Subcutaneous abdominal adipose tissue (tissue), 5 donors: ENCODE data around the gene SEMA7A.

Source experiments
- H3K27ac ChIP-seq: one replicate; pipeline ENCODE4 v1.7.0; 2013; ENCODE audit warnings: low read depth, mild to moderate bottlenecking, inconsistent platforms, low read length, moderate library complexity
- H3K27me3 ChIP-seq, 5 donors: one replicate each; pipeline ENCODE4 v1.7.0; 2013; ENCODE audit warnings: low read length in 5 of 5, inconsistent platforms in 1 of 5; ENCODE audit not compliant: control insufficient read depth in 5 of 5, insufficient read depth in 4 of 5
- H3K36me3 ChIP-seq, 5 donors: one replicate each; pipeline ENCODE4 v1.7.0; 2013; ENCODE audit warnings: low read length in 5 of 5; ENCODE audit not compliant: control insufficient read depth in 5 of 5, insufficient read depth in 5 of 5
- H3K4me1 ChIP-seq, 5 donors: one replicate each; pipeline ENCODE4 v1.7.0; 2013; ENCODE audit warnings: low read length in 5 of 5, mild to moderate bottlenecking in 3 of 5, moderate library complexity in 1 of 5; ENCODE audit not compliant: control insufficient read depth in 5 of 5, insufficient read depth in 5 of 5
- H3K4me3 ChIP-seq, 5 donors: one replicate each; pipeline ENCODE4 v1.7.0; 2013; ENCODE audit warnings: low read length in 5 of 5, low read depth in 1 of 5
- H3K9ac ChIP-seq, 5 donors: one replicate each; pipeline ENCODE4 v1.7.0; 2013; ENCODE audit warnings: low read length in 5 of 5, mild to moderate bottlenecking in 4 of 5, moderate library complexity in 3 of 5
- H3K9me3 ChIP-seq, 5 donors: one replicate each; pipeline ENCODE4 v1.7.0; 2013; ENCODE audit warnings: low read length in 5 of 5; ENCODE audit not compliant: control insufficient read depth in 5 of 5
- donor health status: healthy.
- donor health status: healthy.
- donor health status: healthy.
- donor health status: healthy.
- donor health status: healthy.

The SEMA7A gene

GRCh38 chr15:74376825-74377581, 56.8 kb downstream of the SEMA7A start:
- H3K4me1 ChIP-seq: peaks cover 2 to 19% (median 19%) of the 10 kb centered on the region in 5 donors

GRCh38 chr15:74376226-74376625, 57.5 kb downstream of the SEMA7A start:
- Histone ChIP-seq H3K4me3 (no peak overlapping the region), H3K36me3 (no peaks in the 10 kb centered on the region), H3K9me3 (no peaks in the 10 kb centered on the region)

More at GRCh38 chr15:74376825-74377581, 56.8 kb downstream of the SEMA7A start:
- Histone ChIP-seq H3K27me3 (peaks cover 0 to 5% (median 2%) of the 10 kb centered on the region in 5 donors), H3K4me3 (no peak overlapping the region), H3K27ac (no peak overlapping the region), H3K9me3 (no peaks in the 10 kb centered on the region), H3K36me3 (no peaks in the 10 kb centered on the region), H3K9ac (no peak overlapping the region)

GRCh38 chr15:74375303-74375693, 58.5 kb downstream of the SEMA7A start:
- Histone ChIP-seq H3K27me3 (no peaks in the 10 kb centered on the region), H3K4me3 (no peak overlapping the region), H3K9ac (no peak overlapping the region), H3K36me3 (no peaks in the 10 kb centered on the region), H3K27ac (no peak overlapping the region), H3K9me3 (no peaks in the 10 kb centered on the region), H3K4me1 (peaks cover 2 to 19% (median 19%) of the 10 kb centered on the region in 5 donors)

More at GRCh38 chr15:74376226-74376625, 57.5 kb downstream of the SEMA7A start:
- peak overlapping the region in 1 of 5 donors; percentile 28 for H3K9ac ChIP-seq
- H3K4me1 ChIP-seq: peaks cover 2 to 19% (median 19%) of the 10 kb centered on the region in 5 donors
- peaks cover 0 to 4% (median 0%) of the 10 kb centered on the region in 5 donors for H3K27me3 ChIP-seq
- H3K27ac ChIP-seq: no peak overlapping the region

- Histone ChIP-seq H3K27ac (no peak overlapping the region), H3K9ac (no peak overlapping the region), H3K9me3 (no peaks in the 10 kb centered on the region), H3K4me3 (peak overlapping the region in 4 of 5 donors; percentile 27 to 78 (median 52)), H3K36me3 (no peaks in the 10 kb centered on the region), H3K4me1 (peaks cover 2 to 19% (median 19%) of the 10 kb centered on the region in 5 donors), H3K27me3 (no peaks in the 10 kb centered on the region)
Measured at GRCh38 chr15:74374648-74375302, 59.0 kb downstream of the SEMA7A start.

- peak overlapping the region in 4 of 5 donors; percentile 15 to 73 (median 38) for H3K9ac ChIP-seq
- H3K4me3 ChIP-seq: peak overlapping the region; percentile 56 to 78 (median 66)
- no peak overlapping the region for H3K27ac ChIP-seq
- H3K4me1 ChIP-seq: peaks cover 2 to 24% (median 21%) of the 10 kb centered on the region in 5 donors
- no peaks in the 10 kb centered on the region for H3K27me3 ChIP-seq
- no peaks in the 10 kb centered on the region for H3K9me3 ChIP-seq
- no peaks in the 10 kb centered on the region for H3K36me3 ChIP-seq
Measured at GRCh38 chr15:74373731-74374647, 59.8 kb downstream of the SEMA7A start.

GRCh38 chr15:74373056-74373650, 60.6 kb downstream of the SEMA7A start:
- Histone ChIP-seq H3K9ac (no peak overlapping the region), H3K27ac (no peak overlapping the region)

GRCh38 chr15:74370471-74370870, 63.3 kb downstream of the SEMA7A start:
- H3K4me3 ChIP-seq: no peak overlapping the region
- no peaks in the 10 kb centered on the region for H3K9me3 ChIP-seq
- H3K27ac ChIP-seq: no peak overlapping the region
- no peak overlapping the region for H3K9ac ChIP-seq
- H3K4me1 ChIP-seq: peaks cover 2 to 35% (median 27%) of the 10 kb centered on the region in 5 donors
- H3K27me3 ChIP-seq: peaks cover 0 to 3% (median 0%) of the 10 kb centered on the region in 5 donors
- no peaks in the 10 kb centered on the region for H3K36me3 ChIP-seq

More at GRCh38 chr15:74373056-74373650, 60.6 kb downstream of the SEMA7A start:
- no peak overlapping the region for H3K4me3 ChIP-seq
- H3K9me3 ChIP-seq: no peaks in the 10 kb centered on the region
- H3K27me3 ChIP-seq: no peaks in the 10 kb centered on the region
- no peaks in the 10 kb centered on the region for H3K36me3 ChIP-seq
- H3K4me1 ChIP-seq: peaks cover 2 to 24% (median 19%) of the 10 kb centered on the region in 5 donors

GRCh38 chr15:74369756-74370155, 64.0 kb downstream of the SEMA7A start:
- no peak overlapping the region for H3K9ac ChIP-seq
- H3K9me3 ChIP-seq: no peaks in the 10 kb centered on the region
- no peak overlapping the region for H3K27ac ChIP-seq
- no peak overlapping the region for H3K4me3 ChIP-seq
- peaks cover 2 to 35% (median 27%) of the 10 kb centered on the region in 5 donors for H3K4me1 ChIP-seq
- no peaks in the 10 kb centered on the region for H3K36me3 ChIP-seq
- H3K27me3 ChIP-seq: peaks cover 0 to 7% (median 0%) of the 10 kb centered on the region in 5 donors

GRCh38 chr15:74369084-74369745, 64.5 kb downstream of the SEMA7A start:
- Histone ChIP-seq H3K27ac (peak overlapping the region; percentile 16), H3K4me3 (no peak overlapping the region), H3K27me3 (peaks cover 0 to 7% (median 0%) of the 10 kb centered on the region in 5 donors), H3K36me3 (no peaks in the 10 kb centered on the region), H3K9me3 (no peaks in the 10 kb centered on the region), H3K4me1 (peaks cover 2 to 29% (median 22%) of the 10 kb centered on the region in 5 donors), H3K9ac (no peak overlapping the region)
